Small intestine (tissue), 16 donors: ENCODE measurements around the gene PTPMT1. TPM values are rescaled to one million over a fixed set of nuclear protein-coding genes. Genes with fewer than 3 reads are reported as not detected.
A peak's percentile ranks its signal among the peaks of the same experiment; 100 is the strongest.

Experiments used
- DNase-seq, 2 donors: peaks; one replicate each; pipeline versions ENCODE4 v3.0.0 to v3.0.0-alpha.2; 2013
- FAIRE-seq: peaks from 2 replicates; lab custom pipeline; 2012; peaks lifted over from hg19 to GRCh38; lab: Jason Lieb, UNC
- H3K27ac ChIP-seq, 3 donors: one replicate each; pipeline ENCODE4 v1.5.1; 2013; ENCODE audit warnings: low read length in 2 of 3, mild to moderate bottlenecking in 2 of 3, control low read depth in 1 of 3, inconsistent platforms in 1 of 3, low read depth in 1 of 3, moderate library complexity in 1 of 3
- H3K27me3 ChIP-seq, 3 donors: one replicate each; pipeline ENCODE4 v1.6.1; 2013; ENCODE audit warnings: low read length in 3 of 3, inconsistent platforms in 1 of 3; ENCODE audit not compliant: control insufficient read depth in 3 of 3, insufficient read depth in 3 of 3
- H3K36me3 ChIP-seq, 3 donors: one replicate each; pipeline ENCODE4 v1.6.1; 2013; ENCODE audit warnings: low read length in 3 of 3, inconsistent platforms in 1 of 3, low read depth in 1 of 3, mild to moderate bottlenecking in 1 of 3, moderate library complexity in 1 of 3; ENCODE audit not compliant: control insufficient read depth in 3 of 3, insufficient read depth in 2 of 3
- H3K4me1 ChIP-seq, 3 donors: one replicate each; pipeline ENCODE4 v1.6.1; 2013; ENCODE audit warnings: low read length in 2 of 3, inconsistent platforms in 1 of 3, low read depth in 1 of 3, mild to moderate bottlenecking in 1 of 3, moderate library complexity in 1 of 3; ENCODE audit not compliant: control insufficient read depth in 3 of 3, insufficient read depth in 2 of 3
- H3K4me3 ChIP-seq, 3 donors: one replicate each; pipeline ENCODE4 v1.5.1; 2013; ENCODE audit warnings: low read length in 3 of 3, control low read depth in 1 of 3, inconsistent platforms in 1 of 3, low read depth in 1 of 3, mild to moderate bottlenecking in 1 of 3, moderate library complexity in 1 of 3
- H3K9me3 ChIP-seq, 2 donors: one replicate each; pipeline ENCODE4 v1.6.1; 2013; ENCODE audit warnings: low read depth in 1 of 2, low read length in 1 of 2; ENCODE audit not compliant: control insufficient read depth in 2 of 2, insufficient read depth in 1 of 2
- WGBS, 3 donors: extraction: QIAGEN DNeasy Blood & Tissue Kit; methylation state at CpG; one replicate each; pipeline ENCODE4 v1.1.7; 2013; 5-methylcytosine and 5-hydroxymethylcytosine counted together
- long read RNA-seq, 10 donors: transcript quantifications; one replicate each; lab custom pipeline, GENCODE V29; 2026
- polyA plus RNA-seq, 4 donors: library from polyadenylated mRNA; stranded (reverse) in 3 of 4; unstranded in 1 of 4; fragments of 200-250 nt in 3 of 4; fragments of 120-200 nt in 1 of 4; gene quantifications; one replicate each; pipeline versions ENCODE4 v1.2.1 to v1.2.3, GENCODE V29; 2013
- donor health status: healthy with polysubstance abuse.
- donor health status: control.
- donor health status: control.
- donor health status: Bipolar disorder and iron deficiency.
- donor health status: healthy.

The PTPMT1 gene, protein sequence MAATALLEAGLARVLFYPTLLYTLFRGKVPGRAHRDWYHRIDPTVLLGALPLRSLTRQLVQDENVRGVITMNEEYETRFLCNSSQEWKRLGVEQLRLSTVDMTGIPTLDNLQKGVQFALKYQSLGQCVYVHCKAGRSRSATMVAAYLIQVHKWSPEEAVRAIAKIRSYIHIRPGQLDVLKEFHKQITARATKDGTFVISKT
- polyA plus RNA-seq, result 10 to 100 TPM; 31.3 to 60.1 (median 41.2) TPM
- long read RNA-seq, donor 1, transcript PTPMT1-203 (2 exons, 1,014 nt), result minor isoform, 7 of 103 reads
- long read RNA-seq, donor 1, transcript PTPMT1-202 (4 exons, 768 nt), result major isoform, 45 of 103 reads
- long read RNA-seq, donor 1, transcript PTPMT1-201 (3 exons, 928 nt), result minor isoform, 28 of 103 reads
- long read RNA-seq, donor 1, partial matches to known transcripts, result 19 of 103 reads
- long read RNA-seq, donor 1, other reads (novel, unspliced or antisense), result 0 of 103 reads
- long read RNA-seq, donor 2, transcript PTPMT1-202 (4 exons, 768 nt), result minor isoform, 9 of 23 reads
- long read RNA-seq, donor 2, transcript PTPMT1-201 (3 exons, 928 nt), result major isoform, 10 of 23 reads
- long read RNA-seq, donor 2, partial matches to known transcripts, result 0 of 23 reads
- long read RNA-seq, donor 2, other reads (novel, unspliced or antisense), result 0 of 23 reads
- long read RNA-seq, donor 3, transcript PTPMT1-202 (4 exons, 768 nt), result minor isoform, 10 of 23 reads
- long read RNA-seq, donor 3, transcript PTPMT1-201 (3 exons, 928 nt), result major isoform, 11 of 23 reads
- long read RNA-seq, donor 3, partial matches to known transcripts, result 0 of 23 reads
- long read RNA-seq, donor 3, other reads (novel, unspliced or antisense), result 0 of 23 reads
- long read RNA-seq, donor 4, result 0 reads
- long read RNA-seq, donor 5, transcript PTPMT1-202 (4 exons, 768 nt), result major isoform, 9 of 15 reads
- long read RNA-seq, donor 5, partial matches to known transcripts, result 0 of 15 reads
- long read RNA-seq, donor 5, other reads (novel, unspliced or antisense), result 0 of 15 reads
- long read RNA-seq, donor 6, transcript PTPMT1-201 (3 exons, 928 nt), result minor isoform, 7 of 23 reads
- long read RNA-seq, donor 6, transcript PTPMT1-202 (4 exons, 768 nt), result major isoform, 13 of 23 reads
- long read RNA-seq, donor 6, partial matches to known transcripts, result 0 of 23 reads
- long read RNA-seq, donor 6, other reads (novel, unspliced or antisense), result 0 of 23 reads
- long read RNA-seq, donor 7, result 0 reads
- long read RNA-seq, donor 8, partial matches to known transcripts, result 0 of 4 reads
- long read RNA-seq, donor 8, other reads (novel, unspliced or antisense), result 0 of 4 reads
- long read RNA-seq, donor 9, transcript PTPMT1-202 (4 exons, 768 nt), result major isoform, 8 of 14 reads
- long read RNA-seq, donor 9, partial matches to known transcripts, result 0 of 14 reads
- long read RNA-seq, donor 9, other reads (novel, unspliced or antisense), result 0 of 14 reads
- long read RNA-seq, donor 10, transcript PTPMT1-203 (2 exons, 1,014 nt), result minor isoform, 5 of 36 reads
- long read RNA-seq, donor 10, transcript PTPMT1-202 (4 exons, 768 nt), result major isoform, 18 of 36 reads
- long read RNA-seq, donor 10, transcript PTPMT1-201 (3 exons, 928 nt), result minor isoform, 9 of 36 reads
- long read RNA-seq, donor 10, partial matches to known transcripts, result 0 of 36 reads
- long read RNA-seq, donor 10, other reads (novel, unspliced or antisense), result 0 of 36 reads

DNA sequence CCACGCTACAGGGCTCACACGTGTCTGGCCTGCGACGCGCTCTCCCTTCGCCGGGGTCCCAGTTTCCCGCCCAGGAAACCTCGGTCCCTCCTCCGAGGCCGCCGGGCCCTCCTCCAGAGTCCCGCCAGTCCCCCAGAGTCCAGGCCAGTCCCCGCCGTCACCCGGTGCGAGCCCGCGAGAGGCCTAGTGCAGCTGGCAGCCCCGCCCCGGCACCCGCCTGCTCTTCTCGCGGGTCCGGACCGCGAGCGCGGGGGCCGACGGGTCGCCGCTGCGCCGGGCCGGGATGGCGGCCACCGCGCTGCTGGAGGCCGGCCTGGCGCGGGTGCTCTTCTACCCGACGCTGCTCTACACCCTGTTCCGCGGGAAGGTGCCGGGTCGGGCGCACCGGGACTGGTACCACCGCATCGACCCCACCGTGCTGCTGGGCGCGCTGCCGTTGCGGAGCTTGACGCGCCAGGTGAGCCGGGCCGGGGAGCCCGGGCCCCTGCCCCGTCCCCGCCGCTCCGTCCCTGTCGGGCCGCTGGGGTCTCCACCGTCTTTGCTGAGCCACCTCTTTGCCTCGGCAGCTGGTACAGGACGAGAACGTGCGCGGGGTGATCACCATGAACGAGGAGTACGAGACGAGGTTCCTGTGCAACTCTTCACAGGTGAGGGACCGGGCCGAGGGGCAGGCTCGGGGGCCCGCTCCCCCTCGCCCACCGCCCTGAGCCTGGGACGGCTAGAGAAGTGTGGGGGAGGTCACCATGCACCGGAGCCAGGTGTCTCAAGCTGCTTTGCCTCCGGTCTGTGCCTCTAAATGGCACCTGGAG, at the start of gene PTPMT1:
TSS of gene PTPMT1 (plus strand) at position 260 of the 809 bp plus-strand sequence. CDS start at position 284, 24 bp downstream.
- FAIRE-seq, result no peak
- Histone ChIP-seq H3K4me1 (peaks cover 0 to 5% (median 0%) of the 10 kb centered on the region in 3 donors), H3K27me3 (no peaks in the 10 kb centered on the region), H3K27ac (peak within 1 kb of the TSS; percentile 40 to 57 (median 48)), H3K4me3 (peak within 1 kb of the TSS; percentile 74 to 99 (median 82)), H3K9me3 (no peaks in the 10 kb centered on the region), H3K36me3 (peaks cover 0 to 15% (median 0%) of the 10 kb centered on the region in 3 donors)
- 0 to 1% (median 0%) methylated on average over 58 to 86 of the region's 86 CpGs for WGBS, 3 donors
- DNase-seq, result peak; percentile 72 to 90

DNA sequence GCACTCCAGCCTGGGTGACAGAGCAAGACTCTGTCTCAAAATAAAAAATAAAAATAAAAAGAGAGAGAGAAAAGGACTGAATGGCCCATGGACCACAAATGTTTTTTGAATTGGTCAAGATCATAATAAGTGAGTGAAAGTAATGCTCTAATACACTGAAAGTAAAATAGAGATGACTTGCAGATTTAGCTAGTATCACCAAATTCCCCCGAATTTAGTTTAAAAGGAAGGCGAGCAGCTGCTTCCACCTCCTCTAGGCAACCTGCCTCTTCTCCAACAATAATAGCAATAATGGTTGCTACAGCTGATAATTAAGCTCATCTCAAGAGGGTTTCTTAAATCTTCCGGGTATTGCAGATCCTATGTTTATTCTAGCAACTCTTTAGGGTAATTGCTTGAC, 49.2 kb upstream of the PTPMT1 start:
- Histone ChIP-seq H3K36me3 (peaks cover 0 to 8% (median 0%) of the 10 kb centered on the region in 3 donors), H3K4me1 (peaks cover 0 to 6% (median 5%) of the 10 kb centered on the region in 3 donors), H3K27ac (no peak overlapping the region), H3K27me3 (no peaks in the 10 kb centered on the region), H3K9me3 (no peaks in the 10 kb centered on the region), H3K4me3 (no peak overlapping the region)
- 66 to 81% (median 71%) methylated on average over 3 of the region's 3 CpGs for WGBS, 3 donors
- FAIRE-seq (no peak), DNase-seq (no peak)

DNA sequence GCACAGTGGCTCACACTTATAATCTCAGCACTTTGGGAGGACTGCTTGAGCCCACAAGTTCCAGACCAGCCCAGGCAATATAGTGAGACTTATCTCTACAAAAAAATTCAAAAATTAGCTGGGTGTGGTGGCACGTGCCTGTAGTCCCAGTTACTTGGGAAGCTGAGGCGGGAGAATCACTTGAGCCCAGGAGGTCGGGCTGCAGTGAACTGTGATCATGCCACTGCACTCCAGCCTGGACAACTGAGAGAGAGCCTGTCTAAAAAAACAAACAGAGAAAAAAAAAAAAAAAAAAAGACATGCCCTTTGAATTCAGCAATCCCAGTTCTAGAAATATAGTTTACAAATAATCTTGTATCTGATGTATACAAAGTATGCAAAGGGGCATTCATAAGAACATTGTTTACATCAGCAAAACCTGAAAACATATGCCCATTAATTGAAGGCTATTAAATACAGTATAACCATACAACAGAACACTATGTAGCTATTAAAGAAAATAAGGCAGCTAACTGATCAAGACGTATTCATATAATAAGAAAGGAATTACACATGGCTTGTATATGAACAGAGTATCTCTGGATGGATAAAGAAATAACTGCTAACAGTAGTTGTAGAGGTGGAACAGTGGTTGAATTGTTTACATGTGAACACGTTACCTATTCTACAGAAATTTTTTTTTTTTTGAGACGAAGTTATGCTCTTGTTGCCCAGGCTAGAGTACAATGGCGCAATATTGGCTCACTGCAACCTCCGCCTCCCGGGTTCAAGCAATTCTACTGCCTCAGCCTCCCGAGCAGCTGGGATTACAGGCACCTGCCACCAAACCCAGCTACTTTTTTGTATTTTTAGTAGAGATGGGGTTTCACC, 48.2 kb upstream of the PTPMT1 start:
- Histone ChIP-seq H3K4me1 (peaks cover 0 to 6% (median 5%) of the 10 kb centered on the region in 3 donors), H3K27me3 (no peaks in the 10 kb centered on the region), H3K4me3 (no peak overlapping the region), H3K9me3 (no peaks in the 10 kb centered on the region), H3K27ac (no peak overlapping the region), H3K36me3 (peaks cover 0 to 5% (median 0%) of the 10 kb centered on the region in 3 donors)
- FAIRE-seq (no peak), DNase-seq (no peak)
- WGBS, 3 donors, result 67 to 78% (median 74%) methylated on average over 10 of the region's 10 CpGs

DNA sequence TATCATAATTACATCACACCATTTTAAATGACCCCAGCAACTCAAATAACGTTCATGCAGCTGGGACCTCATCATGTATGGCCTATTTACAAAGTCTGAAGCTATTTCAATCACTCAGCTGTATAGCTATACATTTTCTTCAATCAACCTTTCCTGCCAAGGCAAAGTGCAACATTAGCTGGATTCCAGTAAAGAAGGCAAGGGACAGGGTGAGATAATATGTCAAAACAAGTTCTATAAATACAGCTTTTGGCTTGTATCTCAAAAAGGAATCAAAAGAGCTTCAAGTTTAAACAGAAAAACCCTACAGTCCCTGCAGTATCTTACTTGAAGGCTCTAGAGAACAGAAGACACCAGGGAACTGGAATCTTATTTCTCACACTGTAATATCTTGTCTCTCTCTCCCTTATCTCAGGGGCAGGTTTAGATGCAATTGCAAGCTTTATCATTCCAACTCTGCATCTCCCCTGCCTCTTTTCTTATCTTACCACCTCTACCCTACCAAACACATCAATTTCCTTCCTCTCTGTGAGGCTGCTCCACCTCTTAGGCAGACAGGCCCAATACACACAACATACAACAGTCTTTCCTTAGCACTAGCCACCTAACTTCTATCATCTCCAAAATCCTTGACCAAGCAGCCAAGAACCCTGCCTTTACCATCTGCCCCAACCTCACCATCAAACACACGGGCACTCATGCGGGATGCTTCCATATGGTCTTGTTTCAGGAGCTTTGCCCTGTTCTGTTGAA, 47.0 kb upstream of the PTPMT1 start:
- Histone ChIP-seq H3K9me3 (no peaks in the 10 kb centered on the region), H3K36me3 (peaks cover 0 to 3% (median 0%) of the 10 kb centered on the region in 3 donors), H3K27ac (no peak overlapping the region), H3K4me1 (peaks cover 3 to 8% (median 6%) of the 10 kb centered on the region in 3 donors), H3K4me3 (no peak overlapping the region), H3K27me3 (no peaks in the 10 kb centered on the region)
- DNase-seq, result no peak
- WGBS, 3 donors, result 58 to 71% (median 64%) methylated on average over 3 of the region's 3 CpGs
- FAIRE-seq, result no peak

DNA sequence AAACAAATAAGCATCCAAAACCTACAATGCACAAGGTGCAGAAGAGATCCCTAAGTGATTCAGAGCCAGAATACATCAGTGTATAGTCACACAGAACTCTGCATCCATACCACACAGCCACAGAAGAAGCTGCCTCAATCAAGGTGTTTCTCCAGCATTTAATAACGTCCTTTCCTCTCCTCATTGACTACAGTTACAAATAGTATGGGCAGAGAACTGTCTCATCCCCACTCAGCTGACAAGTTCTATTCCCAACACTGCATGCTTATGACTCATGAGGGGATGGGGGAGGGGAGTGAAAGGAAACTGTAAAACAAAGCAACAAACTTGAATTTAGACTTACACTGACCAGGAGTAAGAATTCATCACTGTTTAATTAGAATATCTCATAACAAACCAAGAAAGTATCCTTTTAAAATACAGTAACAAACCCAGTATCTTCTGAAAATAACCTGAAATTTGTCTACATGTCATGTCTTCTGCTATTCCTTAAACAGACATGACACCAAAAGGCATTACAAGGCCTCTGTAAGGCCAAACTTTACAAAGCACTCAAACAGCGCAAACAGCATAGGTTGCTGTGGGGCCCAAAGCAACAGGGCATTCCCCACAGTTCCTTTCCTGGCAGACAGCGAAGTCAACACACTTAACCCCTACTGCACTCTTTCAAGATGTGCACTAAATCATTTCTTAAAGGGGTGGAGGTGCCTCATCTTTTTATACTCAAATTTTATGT, 41.7 kb upstream of the PTPMT1 start:
- FAIRE-seq, result no peak
- peak overlapping the region; percentile 14 to 48 (median 46) for H3K27ac ChIP-seq
- WGBS, 3 donors, result 18 to 44% (median 32%) methylated on average over 3 of the region's 3 CpGs
- H3K4me3 ChIP-seq, result no peak overlapping the region
- no peaks in the 10 kb centered on the region for H3K27me3 ChIP-seq
- H3K36me3 ChIP-seq, result peaks cover 0 to 18% (median 0%) of the 10 kb centered on the region in 3 donors
- DNase-seq, result peak; percentile 29 to 61
- H3K9me3 ChIP-seq, result no peaks in the 10 kb centered on the region
- H3K4me1 ChIP-seq, result peaks cover 6 to 13% (median 9%) of the 10 kb centered on the region in 3 donors
